Common myeloid progenitor, CD34-positive (primary cell): ENCODE results near the gene CAPZB.

ENCODE experiments used
- CTCF ChIA-PET: fragments of 350-600 bp; sonication (Branson Sonifier 250); formaldehyde crosslinking; loops from one replicate; lab custom pipeline; 2021; ENCODE audit warnings: antibody characterized with exemption; lab: Charles Lee
- POLR2A ChIA-PET: fragments of 350-600 bp; sonication (Branson Sonifier 250); formaldehyde crosslinking; loops from one replicate; lab custom pipeline; 2021; ENCODE audit warnings: antibody characterized with exemption; lab: Charles Lee
- DNase-seq, 3 donors: peaks; one replicate each; pipeline versions ENCODE4 v3.0.0 to v3.0.0-alpha.2; 2013
- H3K27ac ChIP-seq, 2 experiments: 1 replicate in 1 of 2; 2 replicates in 1 of 2; pipeline ENCODE4 v1.7.0; 2013; ENCODE audit warnings: inconsistent platforms in 2 of 2, low read length in 2 of 2, mild to moderate bottlenecking in 2 of 2, low read depth in 1 of 2, moderate library complexity in 1 of 2; ENCODE audit not compliant: severe bottlenecking in 2 of 2, insufficient read depth in 1 of 2, poor library complexity in 1 of 2
- H3K27me3 ChIP-seq, 5 experiments: replicated peaks in 2 of 5; 1 replicate in 3 of 5; 2 replicates in 2 of 5; pipeline versions ENCODE4 v1.6.1 to v1.7.0; 2013; ENCODE audit warnings: low read length in 4 of 5, mild to moderate bottlenecking in 2 of 5, moderate library complexity in 2 of 5, inconsistent platforms in 1 of 5; ENCODE audit not compliant: insufficient read depth in 5 of 5, control insufficient read depth in 4 of 5
- H3K36me3 ChIP-seq, 4 experiments: 1 replicate in 2 of 4; 2 replicates in 2 of 4; pipeline versions ENCODE4 v1.6.1 to v1.7.0; 2013; ENCODE audit warnings: low read length in 3 of 4, control low read depth in 1 of 4, mild to moderate bottlenecking in 1 of 4; ENCODE audit not compliant: control insufficient read depth in 4 of 4, insufficient read depth in 4 of 4
- H3K4me1 ChIP-seq, 4 experiments: 1 replicate in 3 of 4; 2 replicates in 1 of 4; pipeline versions ENCODE4 v1.6.1 to v1.7.1; 2013; ENCODE audit warnings: low read length in 3 of 4, mild to moderate bottlenecking in 3 of 4, control low read depth in 1 of 4, inconsistent platforms in 1 of 4, moderate library complexity in 1 of 4; ENCODE audit not compliant: control insufficient read depth in 4 of 4, insufficient read depth in 4 of 4; ENCODE audit errors: control extremely low read depth in 1 of 4
- H3K4me3 ChIP-seq, 7 experiments: 1 replicate in 4 of 7; 2 replicates in 3 of 7; pipeline versions ENCODE4 v1.5.1 to v1.7.0; 2013; ENCODE audit warnings: mild to moderate bottlenecking in 7 of 7, low read length in 6 of 7, moderate library complexity in 6 of 7, inconsistent platforms in 2 of 7, low read depth in 2 of 7, control low read depth in 1 of 7; ENCODE audit not compliant: insufficient read depth in 4 of 7, control insufficient read depth in 1 of 7; ENCODE audit errors: extremely low read depth in 1 of 7
- H3K9me3 ChIP-seq, 5 experiments: 1 replicate in 4 of 5; 2 replicates in 1 of 5; pipeline versions ENCODE4 v1.6.1 to v1.7.1; 2013; ENCODE audit warnings: low read length in 4 of 5, mild to moderate bottlenecking in 2 of 5, inconsistent platforms in 1 of 5, low read depth in 1 of 5, moderate library complexity in 1 of 5; ENCODE audit not compliant: control insufficient read depth in 4 of 5, insufficient read depth in 2 of 5; ENCODE audit errors: control extremely low read depth in 1 of 5
- WGBS: methylation state at CpG from one replicate; pipeline ENCODE4 v1.1.5; 2013; ENCODE audit not compliant: insufficient coverage; 5-methylcytosine and 5-hydroxymethylcytosine counted together

CAPZB gene

GRCh38 chr1:19359357-19359756, 126.0 kb downstream of the CAPZB start:
- 49% methylated on average over 9 of the region's 11 CpGs for WGBS
- peak overlapping the region in 1 of 2 experiments; percentile 25 for H3K27ac ChIP-seq
- ChIA-PET POLR2A (interaction anchor here (0.7 kb wide), 1 partner anchor 189 kb away, joined by 3 read pairs; no protein-coding TSS in a partner anchor), CTCF (interaction anchor here (0.8 to 1.2 kb wide), 5 partner anchors 9 to 18 kb away, joined by 3 to 4 read pairs (median 3); no protein-coding TSS in a partner anchor)
- no peaks in the 10 kb centered on the region for H3K9me3 ChIP-seq
- peaks cover 0 to 43% (median 18%) of the 10 kb centered on the region in 4 experiments for H3K4me1 ChIP-seq
- DNase-seq: peak; percentile 15 to 68 (median 68)
- H3K4me3 ChIP-seq: peak overlapping the region in 2 of 7 experiments; percentile 20 to 42
- H3K27me3 ChIP-seq: no peaks in the 10 kb centered on the region
- H3K36me3 ChIP-seq: peaks cover 3 to 32% (median 20%) of the 10 kb centered on the region in 4 experiments

- H3K4me3 ChIP-seq: no peak overlapping the region
- 93% methylated on average over 3 of the region's 8 CpGs for WGBS
- no peak for DNase-seq
- no peaks in the 10 kb centered on the region for H3K9me3 ChIP-seq
- H3K36me3 ChIP-seq: peaks cover 3 to 37% (median 22%) of the 10 kb centered on the region in 4 experiments
- POLR2A ChIA-PET: interaction anchor here (0.7 to 1.2 kb wide), 2 partner anchors 32 to 189 kb away, joined by 3 read pairs; no protein-coding TSS in a partner anchor
- CTCF ChIA-PET: interaction anchor here (0.8 to 1.2 kb wide), 6 partner anchors 9 to 130 kb away, joined by 3 to 4 read pairs (median 3); no protein-coding TSS in a partner anchor
- no peaks in the 10 kb centered on the region for H3K27me3 ChIP-seq
- peaks cover 0 to 42% (median 18%) of the 10 kb centered on the region in 4 experiments for H3K4me1 ChIP-seq
- no peak overlapping the region for H3K27ac ChIP-seq
Observed at GRCh38 chr1:19358710-19359109, 126.6 kb downstream of the CAPZB start.

- Histone ChIP-seq H3K9me3 (no peaks in the 10 kb centered on the region), H3K4me3 (no peak overlapping the region), H3K36me3 (peaks cover 3 to 50% (median 28%) of the 10 kb centered on the region in 4 experiments), H3K4me1 (peaks cover 0 to 42% (median 18%) of the 10 kb centered on the region in 4 experiments), H3K27ac (no peak overlapping the region), H3K27me3 (no peaks in the 10 kb centered on the region)
- WGBS: 94% methylated on average over 11 of the region's 13 CpGs
- ChIA-PET POLR2A (interaction anchor here (1.2 kb wide), 1 partner anchor 34 kb away, joined by 3 read pairs; no protein-coding TSS in a partner anchor), CTCF (interaction anchor here (1.5 kb wide), 1 partner anchor 280 kb away, joined by 3 read pairs; no protein-coding TSS in a partner anchor)
- DNase-seq: no peak
Observed at GRCh38 chr1:19357299-19357986, 127.9 kb downstream of the CAPZB start.

GRCh38 chr1:19356266-19356665, 129.1 kb downstream of the CAPZB start:
- 92% methylated on average over 5 of the region's 5 CpGs for whole genome bisulfite sequencing
- no peak overlapping the region for H3K27ac ChIP-seq
- ChIA-PET POLR2A (no interaction called here), CTCF (interaction anchor here (1.1 to 2.0 kb wide), 3 partner anchors 10 to 282 kb away, joined by 3 to 14 read pairs (median 3); no protein-coding TSS in a partner anchor)
- H3K36me3 ChIP-seq: peaks cover 3 to 61% (median 30%) of the 10 kb centered on the region in 4 experiments
- no peak for DNase-seq
- no peaks in the 10 kb centered on the region for H3K27me3 ChIP-seq
- H3K4me1 ChIP-seq: peaks cover 0 to 30% (median 14%) of the 10 kb centered on the region in 4 experiments
- no peak overlapping the region for H3K4me3 ChIP-seq
- no peaks in the 10 kb centered on the region for H3K9me3 ChIP-seq

GRCh38 chr1:19354531-19354981, 130.8 kb downstream of the CAPZB start:
- CTCF ChIA-PET: interaction anchor here (0.9 to 2.9 kb wide), 6 partner anchors 10 to 36 kb away, joined by 3 to 13 read pairs (median 6); no protein-coding TSS in a partner anchor
- WGBS: 95% methylated on average over 6 of the region's 6 CpGs

GRCh38 chr1:19353596-19353995, 131.7 kb downstream of the CAPZB start:
- ChIA-PET POLR2A (no interaction called here), CTCF (interaction anchor here (0.7 to 2.9 kb wide), 5 partner anchors 9 to 300 kb away, joined by 3 to 13 read pairs (median 8); no protein-coding TSS in a partner anchor)
- no peak overlapping the region for H3K27ac ChIP-seq
- peaks cover 3 to 76% (median 43%) of the 10 kb centered on the region in 4 experiments for H3K36me3 ChIP-seq
- no peak overlapping the region for H3K4me3 ChIP-seq
- no peaks in the 10 kb centered on the region for H3K9me3 ChIP-seq
- 100% methylated on average over 7 of the region's 8 CpGs for WGBS
- no peak for DNase-seq
- peaks cover 0 to 6% (median 2%) of the 10 kb centered on the region in 4 experiments for H3K4me1 ChIP-seq
- H3K27me3 ChIP-seq: no peaks in the 10 kb centered on the region

More at GRCh38 chr1:19354531-19354981, 130.8 kb downstream of the CAPZB start:
- Histone ChIP-seq H3K27ac (no peak overlapping the region), H3K4me1 (peaks cover 0 to 13% (median 2%) of the 10 kb centered on the region in 4 experiments), H3K36me3 (peaks cover 3 to 69% (median 39%) of the 10 kb centered on the region in 4 experiments), H3K27me3 (no peaks in the 10 kb centered on the region), H3K4me3 (no peak overlapping the region), H3K9me3 (no peaks in the 10 kb centered on the region)
- POLR2A ChIA-PET: no interaction called here
- DNase-seq: no peak
